GM18519 (cell line): ENCODE measurements around the gene KIF18B.

Experiments
- ATAC-seq: cut with Tn5 transposase; IDR thresholded peaks from one replicate; pipeline ENCODE4 v1.9.1; 2021; ENCODE audit warnings: mild to moderate bottlenecking, moderate library complexity; ENCODE audit not compliant: unreplicated experiment, low FRiP score

The KIF18B gene

GRCh38 chr17:44907729-44908470 is 39.7 kb downstream of the KIF18B start:
- ATAC-seq = no peak

- no peak for ATAC-seq
Measured at GRCh38 chr17:44906763-44907728, 40.5 kb downstream of the KIF18B start.

DNA sequence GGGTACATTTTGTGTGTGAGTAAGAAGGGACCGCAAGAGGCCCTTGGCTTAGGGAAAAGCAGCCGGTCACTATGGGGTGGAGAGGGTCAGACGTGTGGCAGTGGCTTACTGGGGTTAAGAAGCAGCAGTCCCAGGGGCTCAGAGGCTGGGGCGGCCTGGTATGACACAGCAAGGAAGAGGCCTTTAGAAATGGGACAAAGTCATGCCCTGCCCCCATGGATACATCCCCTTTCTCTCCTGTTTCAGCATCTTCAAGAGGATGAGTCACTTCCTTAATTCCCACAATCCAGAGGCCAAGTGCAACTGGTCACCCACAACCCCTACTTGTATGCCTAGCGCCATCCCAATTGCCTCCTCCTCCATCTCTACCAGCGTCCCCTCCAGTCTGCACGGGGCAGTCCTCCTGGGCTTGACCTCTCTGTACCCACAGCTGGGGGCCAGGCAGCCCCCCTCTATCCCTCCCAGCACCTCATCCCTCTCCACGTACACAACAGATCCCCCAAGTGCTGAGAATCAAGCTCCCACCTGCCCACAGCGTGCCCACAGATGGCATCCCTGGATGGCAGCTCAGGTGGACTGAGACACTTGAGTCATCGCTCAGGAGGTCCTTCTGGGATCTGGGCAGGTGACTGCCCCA is 41.4 kb downstream of the KIF18B start:
- ATAC-seq = no peak

- no peak for ATAC-seq
Measured at GRCh38 chr17:44905006-44906000, 42.3 kb downstream of the KIF18B start.

DNA sequence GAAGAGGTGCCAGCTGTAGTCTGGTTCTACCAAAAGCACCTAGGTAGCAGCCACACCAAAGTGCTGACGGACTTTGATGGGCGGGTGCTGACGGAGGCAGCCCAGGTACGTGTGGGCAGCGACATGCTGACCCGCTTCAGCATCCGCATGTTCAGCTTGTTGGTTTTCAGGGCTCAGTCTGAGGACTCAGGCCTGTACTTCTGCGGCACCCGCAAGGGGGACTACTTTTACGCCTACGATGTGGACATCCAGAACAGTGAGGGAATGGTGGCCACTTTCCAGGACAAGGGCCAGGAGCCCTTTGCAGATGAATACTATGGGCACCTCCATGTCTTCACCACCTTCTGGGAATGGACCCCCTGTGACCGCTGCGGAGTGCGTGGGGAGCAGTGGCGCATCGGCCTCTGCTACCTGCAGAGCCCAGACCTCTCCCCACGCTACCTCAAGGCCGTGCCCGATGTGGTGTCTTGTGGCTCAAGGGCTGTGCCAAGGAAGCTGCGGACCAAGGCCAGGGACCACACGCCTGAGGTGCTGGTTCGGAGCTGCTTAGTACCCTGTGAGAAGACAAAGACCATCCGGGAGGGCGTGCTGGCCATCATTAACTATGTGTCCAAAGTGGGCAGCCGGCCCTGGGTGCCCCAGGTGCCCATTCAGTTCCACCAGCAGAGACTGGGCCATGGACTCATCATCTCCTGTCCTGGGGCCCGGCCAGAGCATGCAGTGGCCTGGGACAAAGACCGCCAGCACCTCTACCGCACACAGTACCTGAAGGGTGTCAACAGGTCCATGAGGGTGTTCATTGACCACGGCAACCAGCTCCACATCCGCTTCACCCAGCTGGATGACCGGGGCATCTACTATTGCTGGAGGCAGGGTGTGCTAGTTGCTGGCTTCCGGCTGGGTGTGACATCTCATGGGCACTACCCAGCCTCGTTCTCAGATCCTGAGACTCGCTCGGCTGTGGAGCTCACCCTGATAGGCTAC is 43.3 kb downstream of the KIF18B start:
- no peak for ATAC-seq

DNA sequence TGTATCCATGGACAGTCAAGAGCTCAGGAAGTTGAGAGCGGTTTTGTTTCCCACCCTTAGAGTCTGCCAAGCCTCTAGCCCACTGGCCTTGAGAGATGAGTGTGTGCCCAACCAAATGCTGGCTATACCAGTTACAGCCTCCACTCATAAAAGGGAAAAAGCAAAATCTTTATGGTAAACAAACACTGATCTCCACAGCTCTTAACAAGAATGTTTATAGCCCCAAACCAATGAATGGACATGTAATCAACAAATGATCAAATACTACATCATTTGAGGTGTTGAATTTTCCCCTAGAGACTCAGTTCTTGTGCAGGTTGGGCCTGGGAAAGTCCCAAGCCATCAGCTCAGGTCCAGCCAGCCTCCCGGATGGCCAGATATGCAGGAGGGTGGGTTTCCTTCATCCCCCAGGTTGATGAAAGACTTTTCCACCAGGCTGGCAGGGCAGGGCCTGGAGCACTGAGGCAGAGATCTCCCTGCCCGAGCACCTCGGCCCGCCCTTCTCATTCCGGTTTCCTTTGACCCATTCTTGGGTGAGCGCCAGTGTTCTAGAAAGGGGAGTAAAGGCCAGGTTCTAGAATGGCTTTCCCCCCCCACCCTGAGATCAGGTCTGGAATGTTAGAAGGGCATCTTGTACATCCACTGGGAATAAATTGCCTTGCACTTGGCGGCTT is 44.4 kb downstream of the KIF18B start:
- no peak for ATAC-seq

- no peak for ATAC-seq
Measured at GRCh38 chr17:44902135-44902760, 45.3 kb downstream of the KIF18B start.

DNA sequence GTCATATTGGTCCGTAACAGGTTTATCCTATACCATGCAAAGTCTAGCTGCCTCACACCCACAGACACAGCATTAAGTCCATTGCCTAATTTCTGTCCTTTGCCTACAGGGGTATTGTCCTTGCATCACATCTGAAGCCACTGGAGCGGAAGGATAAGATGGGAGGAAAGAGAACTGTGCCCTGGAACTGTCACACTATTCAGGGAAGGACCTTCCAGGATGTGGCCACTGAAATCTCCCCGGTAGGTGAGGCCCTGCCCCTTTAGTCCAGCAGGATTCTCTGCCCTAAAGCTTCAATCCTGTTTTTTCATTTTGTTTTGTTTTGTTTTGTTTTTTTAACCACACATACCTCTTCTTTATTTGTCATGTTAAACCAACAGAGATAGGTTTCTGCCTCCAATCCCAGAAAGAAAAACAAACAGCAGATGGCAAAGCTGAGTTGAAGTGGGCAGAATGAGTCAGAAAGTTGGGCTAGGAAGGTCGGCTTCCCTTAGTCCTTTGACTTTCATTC is 46.1 kb downstream of the KIF18B start:
- ATAC-seq = no peak

DNA sequence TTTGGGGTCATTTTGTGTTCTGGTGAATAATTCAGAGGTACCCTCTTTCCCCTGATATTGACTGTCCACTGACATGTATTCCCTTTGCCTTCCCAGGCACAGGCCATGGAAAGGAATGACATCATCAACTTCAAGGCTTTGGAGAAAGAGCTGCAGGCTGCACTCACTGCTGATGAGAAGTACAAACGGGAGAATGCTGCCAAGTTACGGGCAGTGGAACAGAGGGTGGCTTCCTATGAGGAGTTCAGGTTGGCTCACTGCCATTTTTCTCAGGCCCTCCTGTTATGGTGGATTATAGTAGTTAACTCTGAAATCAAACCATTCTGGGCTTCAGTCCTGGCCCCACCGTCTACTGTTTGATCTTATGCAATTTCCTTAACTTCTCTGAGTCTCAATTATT is 46.7 kb downstream of the KIF18B start:
- no peak for ATAC-seq

GRCh38 chr17:44899074-44899782 is 48.3 kb downstream of the KIF18B start, which contains the start of gene EFTUD2:
TSS of gene EFTUD2 (minus strand) at chr17:44899445. CDS start at chr17:44894521, 4,924 bp downstream.
- no peak for ATAC-seq

DNA sequence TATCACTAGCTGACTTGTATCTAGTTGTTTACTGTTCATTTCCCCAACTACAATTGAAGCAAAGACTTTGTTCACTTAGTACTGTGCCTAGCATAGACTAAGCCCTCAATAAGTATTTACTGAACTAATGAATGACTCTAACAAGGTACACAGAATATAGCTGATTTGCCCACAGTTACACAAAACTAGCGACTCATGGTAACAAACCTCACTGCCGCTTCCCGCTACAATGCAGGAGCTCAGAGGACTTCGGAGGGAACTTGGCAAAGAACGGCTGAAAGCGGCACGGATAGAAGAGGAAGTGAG is 48.9 kb downstream of the KIF18B start:
- no peak for ATAC-seq

GRCh38 chr17:44894642-44895041 is 52.9 kb downstream of the KIF18B start:
- ATAC-seq = no peak

DNA sequence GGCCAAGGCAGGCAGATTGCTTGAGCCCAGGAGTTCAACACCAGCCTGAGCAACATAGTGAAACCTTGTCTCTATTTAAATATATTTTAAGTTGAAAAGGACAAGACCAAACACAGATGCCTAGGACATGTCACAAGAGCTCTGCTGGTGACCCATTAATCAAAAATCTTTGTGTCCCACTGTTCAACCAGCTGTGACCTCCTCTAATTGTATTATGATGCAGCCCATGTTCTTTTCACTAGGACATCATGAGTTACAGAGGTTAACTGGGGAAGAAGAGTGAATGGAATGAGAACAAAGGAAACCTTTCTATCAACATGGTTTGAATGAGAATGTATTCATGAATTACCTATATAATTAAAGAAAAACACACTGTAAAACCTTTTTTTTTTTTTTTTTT is 55.3 kb downstream of the KIF18B start:
- no peak for ATAC-seq

GRCh38 chr17:44889003-44889402 is 58.6 kb downstream of the KIF18B start:
- ATAC-seq = no peak

DNA sequence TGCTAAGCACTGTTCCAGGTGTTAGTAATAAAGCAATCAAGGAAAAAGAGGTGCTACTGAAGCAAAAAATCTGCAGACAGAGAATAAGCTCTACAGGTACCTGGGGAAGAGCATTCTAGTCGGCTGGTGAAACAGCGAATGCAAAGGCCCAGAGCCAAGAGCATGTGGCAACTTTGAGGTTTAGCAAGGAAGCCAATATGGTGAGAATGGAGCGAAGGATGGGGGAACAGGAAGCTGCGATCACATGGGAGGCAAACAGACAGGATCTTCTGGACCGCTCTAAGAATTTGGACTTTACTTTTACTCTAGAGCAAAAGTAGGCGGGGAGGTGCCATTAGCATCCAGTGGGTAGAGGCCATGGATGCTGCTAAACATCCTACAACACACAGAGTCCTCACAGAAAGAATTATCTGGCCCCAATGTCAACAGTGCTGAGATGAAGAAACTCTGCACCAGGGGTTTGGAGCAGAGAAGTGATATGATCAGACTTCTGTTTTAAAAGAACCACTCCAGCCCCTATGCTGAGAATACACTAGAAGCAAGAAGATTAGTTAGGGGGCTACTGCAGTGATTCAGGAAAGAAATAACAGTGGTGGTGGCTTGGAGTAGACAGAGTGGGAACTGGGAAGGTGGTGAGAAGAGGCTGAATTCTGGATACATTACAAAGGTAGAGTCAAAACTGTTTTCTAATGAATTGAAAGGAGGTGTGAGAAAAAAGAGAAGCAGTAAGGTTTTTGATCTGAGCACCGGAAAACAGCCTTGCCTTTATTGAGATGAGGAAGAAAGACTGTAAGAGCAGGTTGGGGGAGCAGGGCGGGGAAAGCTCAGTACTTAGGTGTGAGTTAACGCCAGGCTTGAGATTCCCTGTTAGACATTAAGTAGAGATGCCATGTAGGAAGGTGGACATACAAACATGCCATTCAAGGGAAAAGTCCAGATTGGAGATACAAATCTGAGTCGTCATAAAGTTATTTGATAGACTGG is 59.3 kb downstream of the KIF18B start:
- ATAC-seq = no peak

- no peak for ATAC-seq
Measured at GRCh38 chr17:44887016-44887415, 60.6 kb downstream of the KIF18B start.
